GM12801 (cell line): Measurements from ENCODE around the gene BAK1.

Experiments
- CTCF ChIP-seq: IDR thresholded peaks from one replicate; pipeline ENCODE4 v1.5.1; 2011; ENCODE audit warnings: control low read depth; ENCODE audit not compliant: insufficient read length; ENCODE audit errors: extremely low read depth

BAK1 gene

GRCh38 chr6:33610779-33611732 is 31.0 kb upstream of the BAK1 start:
- TF ChIP-seq CTCF, result no peak

GRCh38 chr6:33610067-33610466 is 30.0 kb upstream of the BAK1 start:
- no peak for TF ChIP-seq CTCF

GRCh38 chr6:33609528-33609927 is 29.5 kb upstream of the BAK1 start:
- TF ChIP-seq CTCF, result no peak

- no peak for TF ChIP-seq CTCF
Observed at GRCh38 chr6:33609019-33609418, 28.9 kb upstream of the BAK1 start.

- no peak for TF ChIP-seq CTCF
Observed at GRCh38 chr6:33607784-33608161, 27.7 kb upstream of the BAK1 start.

GRCh38 chr6:33607126-33607783 is 27.2 kb upstream of the BAK1 start:
- TF ChIP-seq CTCF, result no peak

GRCh38 chr6:33606642-33607041 is 26.6 kb upstream of the BAK1 start:
- TF ChIP-seq CTCF, result no peak
